HG03354 (cell line): ENCODE measurements around the gene IL11RA.

ENCODE experiments used
- ATAC-seq: cut with Tn5 transposase; IDR thresholded peaks from one replicate; pipeline ENCODE4 v1.9.1; 2021; ENCODE audit warnings: mild to moderate bottlenecking; ENCODE audit not compliant: unreplicated experiment, poor library complexity, severe bottlenecking

Gene IL11RA

GRCh38 chr9:34710023-34710422 lies 58.0 kb downstream of the IL11RA start, which contains the start of gene CCL21:
CCL21 (minus strand) TSS chr9:34710136; CDS start chr9:34710066, 70 bp downstream.
- ATAC-seq = no peak
